Memory B cell (primary cell): ENCODE data around the gene ZXDC.

Experiments
- ATAC-seq: fragments of 150-1000 bp; cut with Tn5 transposase; 2 replicates; pipeline ENCODE4 v1.10.0; 2021; ENCODE audit warnings: low read depth, mild to moderate bottlenecking, moderate library complexity
- DNase-seq, 2 donors: peaks; one replicate each; pipeline ENCODE4 v3.0.0; 2022; ENCODE audit warnings: low spot score in 2 of 2
- H3K27ac Mint-ChIP-seq: one replicate; pipeline ENCODE4 v1.8.0; 2022; ENCODE audit warnings: mild to moderate bottlenecking, moderate library complexity, mixed read lengths
- H3K27me3 Mint-ChIP-seq: one replicate; pipeline ENCODE4 v1.8.0; 2022; ENCODE audit warnings: mixed read lengths
- H3K36me3 Mint-ChIP-seq: one replicate; pipeline ENCODE4 v1.8.0; 2022; ENCODE audit warnings: mild to moderate bottlenecking, mixed read lengths
- H3K4me1 Mint-ChIP-seq: one replicate; pipeline ENCODE4 v1.8.0; 2022; ENCODE audit warnings: mixed read lengths
- H3K4me3 Mint-ChIP-seq: one replicate; pipeline ENCODE4 v1.8.0; 2022; ENCODE audit warnings: mild to moderate bottlenecking, moderate library complexity, mixed read lengths
- H3K9me3 Mint-ChIP-seq: one replicate; pipeline ENCODE4 v1.8.0; 2022; ENCODE audit warnings: mixed read lengths

The ZXDC gene

DNA sequence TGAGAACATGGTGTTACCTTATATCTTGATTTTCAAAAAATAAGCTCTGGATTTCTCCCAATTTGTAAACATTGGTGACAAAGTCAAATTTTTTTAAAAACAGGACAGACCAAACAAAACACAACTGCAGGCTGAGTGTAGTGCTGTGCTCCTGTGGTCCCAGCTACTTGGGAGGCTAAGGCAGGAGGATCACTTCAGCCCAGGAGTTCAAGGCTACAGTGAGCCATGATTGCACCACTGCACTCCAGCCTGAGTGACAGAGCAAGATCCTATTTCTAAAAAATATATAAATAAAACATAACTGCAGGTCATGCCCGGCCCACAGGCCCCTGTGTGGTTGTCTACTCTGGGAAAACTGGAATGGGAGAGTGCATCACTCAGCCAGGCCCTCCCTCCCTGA, 4.0 kb upstream of the ZXDC start:
- Mint-ChIP-seq H3K27ac (no peak overlapping the region), H3K9me3 (no peaks in the 10 kb centered on the region), H3K36me3 (no peaks in the 10 kb centered on the region), H3K4me3 (no peak overlapping the region), H3K27me3 (no peaks in the 10 kb centered on the region), H3K4me1 (peaks cover 9% of the 10 kb centered on the region)
- ATAC-seq (no peak), DNase-seq (no peak)

DNA sequence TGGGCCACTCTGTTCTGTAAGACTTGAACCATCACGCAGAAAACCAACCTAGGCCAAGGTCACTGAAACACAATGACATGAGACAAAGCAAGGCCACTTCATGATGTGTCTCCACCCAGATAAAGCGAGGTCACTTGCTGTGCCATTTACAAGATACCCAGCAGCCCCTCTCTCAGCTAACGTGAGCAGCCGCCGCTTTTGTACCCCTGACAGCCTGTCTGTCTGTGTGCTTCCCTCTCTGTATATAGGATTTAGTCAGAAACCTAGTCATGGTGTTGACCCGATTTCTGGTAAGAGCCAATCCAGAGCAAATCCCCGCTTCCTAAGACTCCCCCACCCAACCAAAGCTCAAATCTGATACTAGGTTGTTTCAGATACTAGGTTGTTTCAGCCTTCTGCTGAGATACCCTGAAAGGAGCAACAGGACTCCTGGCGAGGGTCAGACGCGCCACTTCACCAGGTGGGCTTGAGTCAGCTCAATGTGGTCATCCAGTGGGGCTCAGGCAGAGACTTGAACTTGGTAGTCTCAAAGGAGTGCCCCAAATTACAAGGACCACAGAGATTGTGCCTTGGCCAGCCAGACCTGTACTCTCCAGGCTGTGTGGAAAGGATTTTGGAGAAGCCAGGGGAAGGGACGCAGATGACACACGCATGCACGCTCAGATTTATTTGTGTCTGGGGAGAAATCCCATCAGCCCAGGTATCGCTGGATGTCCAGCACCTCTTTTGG, 3.1 kb upstream of the ZXDC start:
- no peak for DNase-seq
- no peaks in the 10 kb centered on the region for H3K9me3 Mint-ChIP-seq
- H3K27me3 Mint-ChIP-seq: no peaks in the 10 kb centered on the region

DNA sequence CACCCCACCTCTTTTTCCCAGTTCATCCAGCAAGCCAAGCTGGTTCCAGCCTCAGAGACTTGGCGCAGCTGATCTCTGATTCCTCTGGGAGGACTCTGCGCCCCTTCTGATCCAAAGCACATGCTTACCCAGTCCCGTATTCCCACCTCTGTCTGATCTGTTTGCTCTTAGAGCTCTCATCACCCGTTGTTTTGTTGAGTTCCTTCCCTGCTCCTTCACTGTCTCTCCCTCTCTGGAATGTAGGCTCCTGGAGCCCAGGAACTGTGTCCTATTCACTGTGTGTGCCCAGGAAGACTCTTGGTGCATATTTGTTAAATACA, 1.3 kb upstream of the ZXDC start:
- H3K27ac Mint-ChIP-seq: peak overlapping the region; percentile 43
- H3K27me3 Mint-ChIP-seq: no peaks in the 10 kb centered on the region
- DNase-seq (no peak), ATAC-seq (no peak)
- H3K9me3 Mint-ChIP-seq: no peaks in the 10 kb centered on the region
- peaks cover 27% of the 10 kb centered on the region for H3K4me1 Mint-ChIP-seq
- peak overlapping the region; percentile 79 for H3K4me3 Mint-ChIP-seq
- H3K36me3 Mint-ChIP-seq: peaks cover 3% of the 10 kb centered on the region

More for the DNA sequence above, 3.1 kb upstream of the ZXDC start:
- H3K4me1 Mint-ChIP-seq: peaks cover 12% of the 10 kb centered on the region
- H3K27ac Mint-ChIP-seq: no peak overlapping the region
- H3K36me3 Mint-ChIP-seq: no peaks in the 10 kb centered on the region
- no peak for ATAC-seq
- H3K4me3 Mint-ChIP-seq: no peak overlapping the region

DNA sequence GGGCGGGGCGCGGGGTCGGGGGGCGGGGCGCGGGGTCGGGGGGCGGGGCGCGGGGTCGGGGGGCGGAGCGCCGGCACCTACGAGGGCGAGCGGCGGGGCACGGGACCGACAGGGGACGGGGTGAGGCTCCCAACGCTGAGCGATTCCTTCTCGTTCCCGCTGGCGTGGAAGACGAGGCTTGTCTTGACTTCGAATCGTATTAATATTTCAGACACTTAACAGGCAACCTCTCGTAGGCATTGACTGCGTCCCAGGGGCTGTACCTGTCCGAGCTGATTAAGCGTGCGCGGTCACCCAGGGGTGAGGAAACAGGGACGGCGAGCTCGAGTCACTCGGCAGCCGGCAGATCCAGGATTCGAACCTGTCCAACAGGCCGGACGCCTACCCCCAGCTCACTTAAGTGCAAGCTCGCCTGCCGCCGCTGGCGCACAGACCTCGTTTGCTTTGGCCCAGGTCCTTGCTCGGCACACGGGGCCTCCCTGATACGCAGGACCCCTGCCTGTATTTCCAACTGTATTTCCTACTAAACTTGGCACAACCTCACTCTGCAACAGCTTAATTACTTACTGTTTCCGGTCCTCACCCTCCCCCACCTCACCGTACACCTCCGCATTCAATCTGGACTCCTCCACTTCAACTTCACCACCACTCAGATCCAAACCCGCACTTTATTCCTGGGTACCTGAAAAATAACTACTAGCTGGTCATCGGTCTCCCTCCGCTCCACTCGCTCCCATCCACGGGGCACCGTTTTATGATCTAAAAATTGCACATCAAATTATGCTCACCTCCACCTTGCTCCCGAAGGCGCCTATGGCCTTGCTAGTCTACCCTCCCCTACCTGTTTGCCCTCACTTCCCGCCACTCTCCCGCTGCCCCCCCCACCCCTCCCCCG, 722 bp upstream of the ZXDC start:
- Mint-ChIP-seq H3K36me3 (peaks cover 3% of the 10 kb centered on the region), H3K27ac (peak overlapping the region; percentile 43), H3K4me3 (peak overlapping the region; percentile 79), H3K4me1 (peaks cover 27% of the 10 kb centered on the region), H3K9me3 (no peaks in the 10 kb centered on the region), H3K27me3 (no peaks in the 10 kb centered on the region)
- peak in 1 of 2 donors; percentile 66 for DNase-seq
- peak; percentile 24 for ATAC-seq

DNA sequence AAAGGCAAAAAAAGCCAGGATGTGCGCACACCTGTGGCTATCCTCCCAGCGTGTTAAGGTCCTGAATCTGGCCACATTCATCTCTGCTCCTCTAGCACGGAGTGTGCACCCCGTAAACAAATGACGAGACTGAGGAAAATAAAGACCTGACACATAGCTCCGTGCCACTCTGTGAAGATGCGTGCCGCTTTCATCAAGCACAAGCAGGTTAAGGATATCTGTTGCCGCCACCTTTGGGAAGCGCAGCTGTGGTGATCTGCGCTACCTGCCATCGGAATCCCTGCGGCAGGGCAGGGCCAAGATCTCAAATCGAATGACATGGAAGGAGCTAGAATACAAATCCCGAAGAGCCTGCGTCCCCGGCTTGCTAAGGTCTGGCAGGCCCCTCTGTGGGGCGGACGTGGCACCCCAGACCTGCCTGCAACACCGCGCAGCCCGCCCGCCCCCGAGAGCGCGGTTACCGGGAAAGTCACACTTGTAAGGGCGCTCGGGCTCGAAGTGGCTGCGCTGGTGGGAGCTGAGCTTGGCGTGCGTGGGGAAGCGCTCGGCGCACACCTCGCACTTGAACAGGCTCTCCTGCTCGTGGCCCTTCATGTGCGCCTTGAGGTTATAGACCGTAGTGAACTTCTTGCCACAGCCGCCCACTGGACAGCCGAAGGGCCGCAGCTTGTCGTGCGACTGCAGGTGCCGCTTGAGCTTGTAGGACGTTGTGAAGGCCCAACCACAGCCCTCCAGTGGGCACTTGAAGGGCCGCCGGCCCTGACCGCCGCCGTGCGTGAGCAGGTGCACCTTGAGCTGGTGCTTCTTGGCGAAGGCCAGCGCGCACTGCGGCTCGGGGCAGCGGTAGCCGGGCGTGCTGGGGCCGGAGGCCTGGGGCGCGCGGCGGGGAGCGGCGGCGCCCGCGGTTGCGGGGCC, 936 bp downstream of the ZXDC start:
- H3K36me3 Mint-ChIP-seq: peaks cover 9% of the 10 kb centered on the region
- H3K27ac Mint-ChIP-seq: peak overlapping the region; percentile 50
- DNase-seq: peak in 1 of 2 donors; percentile 13
- no peak for ATAC-seq
- H3K9me3 Mint-ChIP-seq: no peaks in the 10 kb centered on the region
- no peaks in the 10 kb centered on the region for H3K27me3 Mint-ChIP-seq
- peak overlapping the region; percentile 86 for H3K4me3 Mint-ChIP-seq
- H3K4me1 Mint-ChIP-seq: peaks cover 27% of the 10 kb centered on the region

DNA sequence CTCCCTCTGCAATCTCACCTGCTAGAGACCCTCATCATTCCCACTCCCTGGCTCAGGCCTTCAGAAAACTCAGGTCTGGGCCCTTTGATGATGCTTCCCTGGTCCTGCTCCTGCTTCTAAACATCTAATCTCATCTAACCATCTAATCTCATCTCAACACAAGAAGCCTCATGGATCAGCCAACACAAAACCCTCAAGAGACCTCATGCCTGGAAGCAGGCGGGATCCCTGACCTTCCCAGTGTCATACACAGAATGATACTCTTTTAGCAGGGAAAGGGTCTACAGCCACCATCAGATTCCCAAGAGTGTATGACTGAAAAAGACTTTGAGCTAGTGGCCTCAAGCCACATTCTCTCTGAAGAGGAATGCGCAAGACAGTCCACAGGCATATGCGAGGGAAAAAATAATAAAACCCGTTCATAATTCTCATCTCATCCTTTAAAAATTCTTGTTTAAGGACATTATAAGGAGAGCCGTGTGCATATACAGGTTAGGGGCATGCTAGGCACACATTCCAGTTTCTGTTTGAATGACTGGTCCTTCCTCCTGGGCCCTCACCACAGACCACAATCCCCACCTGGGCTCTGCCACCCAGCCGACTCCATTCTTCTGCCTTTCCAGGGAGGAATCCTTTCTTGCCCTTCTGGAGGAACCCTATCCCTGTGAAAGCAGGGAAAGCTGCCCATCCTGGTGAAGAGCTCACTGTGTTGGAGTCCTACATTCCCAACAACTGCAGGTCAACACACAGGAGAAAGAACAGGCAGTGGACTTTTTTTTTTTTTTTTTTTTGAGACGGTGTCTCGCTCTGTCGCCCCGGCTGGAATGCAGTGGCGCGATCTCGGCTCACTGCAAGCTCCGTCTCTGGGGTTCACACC, 2.2 kb downstream of the ZXDC start:
- Mint-ChIP-seq H3K36me3 (peaks cover 19% of the 10 kb centered on the region), H3K4me3 (peak overlapping the region; percentile 70), H3K27me3 (no peaks in the 10 kb centered on the region), H3K27ac (peak overlapping the region; percentile 70), H3K9me3 (no peaks in the 10 kb centered on the region), H3K4me1 (peaks cover 34% of the 10 kb centered on the region)
- ATAC-seq (no peak), DNase-seq (no peak)

DNA sequence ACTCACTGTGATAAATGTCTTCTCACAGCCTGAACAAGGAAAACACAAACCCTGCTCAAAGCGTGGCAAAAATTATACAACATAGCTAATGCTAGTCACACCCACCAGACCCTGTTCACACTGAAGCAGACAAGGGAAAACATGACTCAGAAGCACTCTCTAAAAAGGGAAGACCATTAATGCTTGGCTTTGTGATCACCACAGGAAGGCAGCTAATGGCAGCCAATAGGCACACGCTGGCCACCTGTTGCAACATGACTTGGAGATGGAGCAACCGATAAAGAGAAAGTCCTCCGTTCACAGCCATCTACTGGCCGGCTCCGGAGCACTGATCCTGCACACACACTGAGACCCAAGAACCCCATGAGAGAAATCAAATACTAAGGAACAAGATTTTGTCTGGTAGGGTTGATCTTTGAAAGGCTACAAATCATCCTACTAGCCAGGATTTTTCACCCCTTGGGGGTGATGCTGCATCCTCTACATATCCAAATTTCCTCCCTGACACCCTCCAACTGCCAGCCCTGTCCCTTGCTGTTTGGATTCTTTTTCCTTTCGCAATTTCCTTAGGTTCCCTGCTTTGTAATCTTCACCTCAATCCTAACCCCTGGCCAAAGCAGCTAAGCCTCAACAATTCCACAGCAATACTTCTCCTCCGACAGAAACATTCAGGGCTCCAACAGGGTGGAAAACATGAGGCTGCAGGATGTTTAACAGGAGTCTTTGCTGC, 3.2 kb downstream of the ZXDC start:
- H3K27me3 Mint-ChIP-seq: no peaks in the 10 kb centered on the region
- peaks cover 39% of the 10 kb centered on the region for H3K4me1 Mint-ChIP-seq
- ATAC-seq: no peak
- no peaks in the 10 kb centered on the region for H3K9me3 Mint-ChIP-seq
- H3K36me3 Mint-ChIP-seq: peaks cover 23% of the 10 kb centered on the region
- H3K4me3 Mint-ChIP-seq: peak overlapping the region; percentile 70
- DNase-seq: no peak
- H3K27ac Mint-ChIP-seq: peak overlapping the region; percentile 70

DNA sequence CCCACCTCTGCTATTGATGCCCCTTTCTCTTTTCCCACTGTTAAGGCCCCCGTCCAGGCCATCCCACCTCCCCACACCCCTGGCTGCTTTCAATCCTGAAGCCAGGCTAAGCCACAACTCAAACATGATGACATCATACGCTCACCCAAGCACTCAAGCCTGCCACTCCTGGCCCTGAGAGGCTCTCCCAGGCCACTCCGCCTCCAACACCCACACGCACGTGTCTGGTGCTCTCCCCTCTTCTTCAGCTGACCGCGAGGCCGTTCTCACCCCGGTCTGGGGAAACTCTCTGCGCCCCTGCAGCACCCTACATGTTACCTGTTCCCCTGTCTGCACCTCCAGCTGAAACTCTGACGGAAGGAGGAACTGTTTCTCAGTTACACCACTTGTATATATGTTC, 6.2 kb downstream of the ZXDC start:
- Mint-ChIP-seq H3K27ac (no peak overlapping the region), H3K4me3 (no peak overlapping the region), H3K36me3 (peaks cover 39% of the 10 kb centered on the region), H3K27me3 (no peaks in the 10 kb centered on the region), H3K4me1 (peaks cover 32% of the 10 kb centered on the region), H3K9me3 (no peaks in the 10 kb centered on the region)
- DNase-seq (no peak), ATAC-seq (no peak)

DNA sequence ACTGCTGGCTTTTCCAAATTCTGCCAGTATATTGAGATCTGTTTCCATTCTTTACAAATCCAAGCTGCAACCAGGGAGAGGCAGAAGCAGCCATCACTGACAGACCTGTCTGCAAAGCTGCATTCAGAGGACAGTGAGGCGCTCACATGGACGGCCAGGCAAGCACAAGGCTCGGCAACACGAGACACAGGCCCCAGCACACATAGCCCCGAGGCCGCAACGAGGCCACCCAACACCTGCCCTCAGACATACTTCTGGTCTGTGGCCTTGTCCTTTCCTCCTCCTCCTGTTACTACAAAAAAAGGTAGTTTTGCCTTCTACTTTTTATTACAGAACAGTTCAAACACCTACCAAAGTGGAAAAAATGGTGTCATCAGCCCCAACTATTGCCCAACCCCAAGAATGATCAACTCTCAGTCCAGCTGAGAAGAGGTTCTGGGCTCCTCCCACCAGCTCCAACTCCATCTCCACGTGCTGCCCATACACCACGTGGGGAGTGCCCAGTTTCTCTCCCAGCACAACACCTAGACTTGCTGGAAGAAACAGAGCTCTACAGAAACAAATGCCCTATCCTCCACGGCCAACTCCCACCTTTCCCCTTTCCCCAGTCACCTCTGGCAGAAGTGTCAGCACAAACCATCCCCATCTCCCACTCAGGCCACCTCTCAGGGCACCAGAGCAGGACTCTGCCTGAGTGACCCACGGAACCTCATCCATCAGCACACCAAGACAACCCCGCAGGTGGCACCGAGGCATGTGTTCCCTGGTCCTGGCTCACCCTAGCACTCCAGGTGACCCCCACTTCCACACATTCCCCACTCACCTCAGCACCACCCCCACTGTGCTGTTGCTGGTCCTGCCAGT, 7.4 kb downstream of the ZXDC start:
- Mint-ChIP-seq H3K36me3 (peaks cover 44% of the 10 kb centered on the region), H3K9me3 (no peaks in the 10 kb centered on the region), H3K4me3 (no peak overlapping the region), H3K4me1 (peaks cover 28% of the 10 kb centered on the region), H3K27ac (no peak overlapping the region), H3K27me3 (no peaks in the 10 kb centered on the region)
- ATAC-seq (no peak), DNase-seq (no peak)

DNA sequence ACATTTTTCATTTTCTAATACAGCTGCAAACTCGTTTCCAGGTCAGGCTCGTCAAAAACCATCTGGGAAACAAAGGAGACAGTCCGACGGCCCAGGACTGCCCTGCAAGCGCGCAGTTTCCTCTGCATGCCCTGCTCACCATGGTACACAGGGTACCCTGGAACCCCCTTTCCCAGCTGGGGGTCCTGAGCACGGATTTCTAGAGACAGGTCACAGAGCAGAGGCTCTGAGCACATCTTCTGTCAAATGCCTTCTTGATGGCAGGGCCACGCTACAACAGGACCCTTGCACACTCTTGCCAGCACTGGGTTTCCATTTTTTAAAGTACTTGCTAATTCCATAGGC, 8.1 kb downstream of the ZXDC start:
- ATAC-seq (no peak), DNase-seq (no peak)
- Mint-ChIP-seq H3K9me3 (no peaks in the 10 kb centered on the region), H3K36me3 (peaks cover 43% of the 10 kb centered on the region), H3K27ac (no peak overlapping the region), H3K4me3 (no peak overlapping the region), H3K27me3 (no peaks in the 10 kb centered on the region), H3K4me1 (peaks cover 22% of the 10 kb centered on the region)

DNA sequence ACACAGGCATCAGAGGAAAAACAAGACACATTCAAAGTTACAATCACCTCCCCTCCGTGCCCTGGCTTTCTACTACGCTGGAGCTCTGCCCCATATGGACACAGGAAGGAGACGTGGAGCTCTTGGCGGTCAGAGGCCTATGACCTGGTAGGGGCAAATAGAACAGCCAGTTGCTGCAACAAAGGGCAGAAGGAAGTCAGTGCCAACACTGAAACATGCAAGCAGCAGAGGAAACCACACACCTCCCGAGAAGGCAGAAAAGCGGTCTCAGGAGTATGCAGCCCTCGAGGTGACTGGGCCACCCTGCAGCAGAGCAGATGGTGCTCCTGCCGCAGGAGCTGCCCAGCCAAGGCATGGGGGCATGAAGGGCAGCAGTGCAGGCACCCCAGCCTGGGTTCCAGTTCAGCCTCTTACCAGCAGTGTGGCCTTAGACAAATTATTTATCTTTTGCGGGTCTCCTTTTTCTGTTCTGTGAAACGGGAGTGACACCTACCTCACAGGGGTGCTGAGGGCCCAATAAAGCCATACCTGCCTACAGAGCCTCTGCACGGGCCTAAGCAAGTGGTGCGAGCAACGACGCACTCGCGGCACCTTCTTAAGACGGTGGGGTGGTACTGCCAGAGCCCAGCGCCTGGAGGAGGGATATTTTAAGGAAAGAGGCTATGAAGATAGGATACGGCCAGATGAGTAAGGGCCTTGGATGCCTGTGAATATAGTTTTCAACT, 8.6 kb downstream of the ZXDC start:
- H3K36me3 Mint-ChIP-seq: peaks cover 43% of the 10 kb centered on the region
- ATAC-seq: no peak
- H3K4me3 Mint-ChIP-seq: no peak overlapping the region
- H3K9me3 Mint-ChIP-seq: no peaks in the 10 kb centered on the region
- H3K27ac Mint-ChIP-seq: no peak overlapping the region
- no peaks in the 10 kb centered on the region for H3K27me3 Mint-ChIP-seq
- DNase-seq: no peak
- H3K4me1 Mint-ChIP-seq: peaks cover 17% of the 10 kb centered on the region
